Activated CD4-positive, alpha-beta T cell treated with anti-CD3 and anti-CD28 coated beads, Interleukin-2, amount 10 ng/mL, durations not matched to agents 7 days and 5 days (primary cell): ENCODE data around the gene UBE2M. TPM values are rescaled to one million over a fixed set of nuclear protein-coding genes. Genes with fewer than 3 reads are reported as not detected.

Experiments
- CTCF ChIA-PET: fragments of 350-600 bp; sonication (Branson Sonifier 250); formaldehyde crosslinking; loops from one replicate; lab custom pipeline; 2021; ENCODE audit warnings: antibody characterized with exemption; lab: Charles Lee
- POLR2A ChIA-PET: fragments of 350-600 bp; sonication (Branson Sonifier 250); formaldehyde crosslinking; loops from one replicate; lab custom pipeline; 2021; ENCODE audit warnings: antibody characterized with exemption; lab: Charles Lee
- DNase-seq: peaks from one replicate; pipeline ENCODE4 v3.0.0-alpha.2; 2020
- H3K27ac Mint-ChIP-seq: one replicate; pipeline ENCODE4 v1.8.0; 2021; ENCODE audit warnings: mild to moderate bottlenecking, moderate library complexity, mixed read lengths
- H3K27me3 Mint-ChIP-seq: one replicate; pipeline ENCODE4 v1.8.0; 2021; ENCODE audit warnings: mixed read lengths
- H3K36me3 Mint-ChIP-seq: one replicate; pipeline ENCODE4 v1.8.0; 2021; ENCODE audit warnings: low read depth, mixed read lengths
- H3K4me1 Mint-ChIP-seq: one replicate; pipeline ENCODE4 v1.8.0; 2021; ENCODE audit warnings: mixed read lengths
- H3K4me3 Mint-ChIP-seq: one replicate; pipeline ENCODE4 v1.8.0; 2021; ENCODE audit warnings: mild to moderate bottlenecking, moderate library complexity, mixed read lengths
- H3K9me3 Mint-ChIP-seq: one replicate; pipeline ENCODE4 v1.8.0; 2021; ENCODE audit warnings: mixed read lengths
- total RNA-seq, 2 experiments: library from RNA; stranded (reverse); gene quantifications; one replicate each; pipeline ENCODE4 v1.2.3, GENCODE V29; 2021

The UBE2M gene
- total RNA-seq, 2 experiments from 2014 or later = 82.8 to 96.0 TPM

GRCh38 chr19:58568453-58569130 lies 10.2 kb upstream of the UBE2M start:
- H3K4me1 Mint-ChIP-seq = peaks cover 39% of the 10 kb centered on the region
- ChIA-PET POLR2A (no interaction called here), CTCF (interaction anchor here (1.2 to 1.5 kb wide), 2 partner anchors 25 to 49 kb away, joined by 3 to 6 read pairs; partner anchors contain the start of gene ZBTB45)
- H3K36me3 Mint-ChIP-seq = peaks cover 33% of the 10 kb centered on the region
- no peak overlapping the region for H3K4me3 Mint-ChIP-seq
- H3K27me3 Mint-ChIP-seq = no peaks in the 10 kb centered on the region
- no peak overlapping the region for H3K27ac Mint-ChIP-seq
- no peak for DNase-seq
- no peaks in the 10 kb centered on the region for H3K9me3 Mint-ChIP-seq

- Mint-ChIP-seq H3K36me3 (peaks cover 30% of the 10 kb centered on the region), H3K4me1 (peaks cover 42% of the 10 kb centered on the region), H3K27ac (no peak overlapping the region), H3K4me3 (no peak overlapping the region), H3K9me3 (no peaks in the 10 kb centered on the region), H3K27me3 (no peaks in the 10 kb centered on the region)
- CTCF ChIA-PET = interaction anchor here (0.9 to 1.3 kb wide), 2 partner anchors 47 to 53 kb away, joined by 3 to 4 read pairs; partner anchors contain the start of gene ZBTB45
- no peak for DNase-seq
- POLR2A ChIA-PET = no interaction called here
Observed at GRCh38 chr19:58566989-58567388, 8.6 kb upstream of the UBE2M start.

- ChIA-PET POLR2A (no interaction called here), CTCF (no interaction called here)
- no peak for DNase-seq
- Mint-ChIP-seq H3K4me3 (peak overlapping the region; percentile 75), H3K4me1 (peaks cover 60% of the 10 kb centered on the region), H3K27ac (peak overlapping the region; percentile 70), H3K9me3 (no peaks in the 10 kb centered on the region), H3K36me3 (peaks cover 29% of the 10 kb centered on the region), H3K27me3 (no peaks in the 10 kb centered on the region)
Observed at GRCh38 chr19:58563823-58564222, 5.4 kb upstream of the UBE2M start.

GRCh38 chr19:58563034-58563573 lies 4.7 kb upstream of the UBE2M start:
- H3K9me3 Mint-ChIP-seq = no peaks in the 10 kb centered on the region
- CTCF ChIA-PET = interaction anchor here (0.8 to 2.3 kb wide), 3 partner anchors 9 to 49 kb away, joined by 3 to 14 read pairs (median 3); partner anchors contain the start of gene MZF1

DNA sequence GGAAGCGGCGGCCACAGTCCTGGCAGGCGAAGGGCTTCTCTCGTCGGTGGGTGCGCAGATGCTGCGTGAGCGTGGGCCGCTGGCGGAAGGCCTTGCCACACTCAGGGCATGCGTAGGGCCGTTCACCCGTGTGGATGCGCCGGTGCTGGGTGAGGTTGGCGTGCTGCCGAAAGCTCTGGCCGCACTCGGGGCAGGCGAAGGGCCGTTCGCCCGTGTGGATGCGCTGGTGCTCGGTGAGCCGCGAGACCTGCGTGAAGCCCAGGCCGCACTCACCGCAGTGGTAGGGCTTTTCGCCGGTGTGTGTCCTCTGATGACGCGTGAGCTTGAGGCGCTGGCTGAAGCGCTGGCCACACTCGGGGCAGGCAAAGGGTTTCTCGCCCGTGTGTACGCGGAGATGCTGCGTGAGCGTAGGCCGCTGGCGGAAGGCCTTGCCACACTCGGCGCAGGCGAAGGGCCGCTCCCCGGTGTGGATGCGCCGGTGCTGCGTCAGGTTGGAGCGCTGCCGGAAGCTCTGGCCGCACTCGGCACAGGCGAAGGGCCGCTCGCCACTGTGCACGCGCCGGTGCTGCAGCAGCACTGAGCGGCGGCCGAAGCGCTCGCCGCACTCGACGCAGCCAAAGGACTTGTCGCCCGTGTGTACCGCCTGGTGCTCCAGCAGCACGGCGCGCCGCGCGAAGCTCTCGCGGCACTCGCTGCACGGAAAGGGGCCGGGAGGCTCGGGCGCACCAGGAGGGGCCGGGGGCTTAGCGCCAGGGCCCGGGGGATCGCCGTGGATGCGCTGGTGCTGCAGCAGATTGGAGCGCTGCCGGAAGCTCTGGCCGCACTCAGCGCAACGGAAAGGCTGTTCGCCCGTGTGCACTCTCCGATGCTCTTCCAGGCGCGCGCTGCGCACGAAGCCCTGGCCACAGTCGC lies 4.0 kb upstream of the UBE2M start:
- Mint-ChIP-seq H3K4me3 (peak overlapping the region; percentile 75), H3K4me1 (peaks cover 53% of the 10 kb centered on the region), H3K27ac (peak overlapping the region; percentile 99), H3K27me3 (no peaks in the 10 kb centered on the region), H3K9me3 (no peaks in the 10 kb centered on the region), H3K36me3 (peaks cover 30% of the 10 kb centered on the region)
- CTCF ChIA-PET = interaction anchor here (0.7 to 2.3 kb wide), 6 partner anchors 10 to 66 kb away, joined by 3 to 14 read pairs (median 3); partner anchors contain the start of gene MZF1
- DNase-seq = peak; percentile 46
- POLR2A ChIA-PET = interaction anchor here (0.5 to 0.8 kb wide), 2 partner anchors 43 to 402 kb away, joined by 3 read pairs; partner anchors contain the start of gene ZBTB45

More at GRCh38 chr19:58563034-58563573, 4.7 kb upstream of the UBE2M start:
- Mint-ChIP-seq H3K4me1 (peaks cover 54% of the 10 kb centered on the region), H3K36me3 (peaks cover 25% of the 10 kb centered on the region), H3K27ac (peak overlapping the region; percentile 99), H3K27me3 (no peaks in the 10 kb centered on the region), H3K4me3 (peak overlapping the region; percentile 75)
- DNase-seq = no peak
- POLR2A ChIA-PET = interaction anchor here (0.5 kb wide), 1 partner anchor 402 kb away, joined by 3 read pairs; no protein-coding TSS in a partner anchor

- ChIA-PET POLR2A (interaction anchor here (0.8 kb wide), 1 partner anchor 42 kb away, joined by 3 read pairs; the partner anchor contains the start of gene ZBTB45), CTCF (interaction anchor here (0.6 to 2.3 kb wide), 6 partner anchors 8 to 221 kb away, joined by 3 to 14 read pairs (median 3); partner anchors contain the start of gene MZF1)
- Mint-ChIP-seq H3K9me3 (no peaks in the 10 kb centered on the region), H3K36me3 (peaks cover 34% of the 10 kb centered on the region), H3K27me3 (no peaks in the 10 kb centered on the region), H3K4me1 (peaks cover 62% of the 10 kb centered on the region), H3K4me3 (peak overlapping the region; percentile 75), H3K27ac (peak overlapping the region; percentile 99)
- no peak for DNase-seq
Observed at GRCh38 chr19:58561373-58562121, 3.1 kb upstream of the UBE2M start.

DNA sequence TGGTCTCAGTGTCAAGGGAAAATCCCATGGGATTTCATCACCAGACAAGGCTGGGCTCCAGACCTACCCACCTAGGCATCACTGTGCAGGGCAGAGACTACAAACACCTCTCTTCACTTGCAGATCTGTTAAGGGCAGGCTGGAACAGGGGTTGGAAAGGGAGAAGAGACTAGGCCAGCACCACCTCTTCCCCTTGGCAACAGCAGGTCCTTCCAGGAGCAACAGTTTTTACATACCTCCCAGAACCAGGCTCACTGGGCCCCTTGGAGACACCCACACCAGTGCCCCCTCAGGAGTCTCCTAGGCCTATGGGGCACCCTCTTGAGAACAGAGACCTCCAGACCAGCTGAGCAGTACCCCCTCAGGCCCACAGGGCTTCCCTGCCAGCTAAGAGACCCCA lies 2.5 kb upstream of the UBE2M start:
- CTCF ChIA-PET = interaction anchor here (0.6 to 2.3 kb wide), 4 partner anchors 9 to 221 kb away, joined by 3 to 14 read pairs (median 4); partner anchors contain the start of gene MZF1

GRCh38 chr19:58560007-58560887 lies 1.8 kb upstream of the UBE2M start:
- peaks cover 70% of the 10 kb centered on the region for H3K4me1 Mint-ChIP-seq
- peak overlapping the region; percentile 99 for H3K27ac Mint-ChIP-seq
- peaks cover 42% of the 10 kb centered on the region for H3K36me3 Mint-ChIP-seq
- H3K27me3 Mint-ChIP-seq = no peaks in the 10 kb centered on the region
- peak overlapping the region; percentile 90 for H3K4me3 Mint-ChIP-seq
- DNase-seq = no peak
- ChIA-PET POLR2A (interaction anchor here (1.0 to 1.5 kb wide), 2 partner anchors 12 to 16 kb away, joined by 3 to 7 read pairs; no protein-coding TSS in a partner anchor), CTCF (interaction anchor here (0.8 to 1.7 kb wide), 4 partner anchors 9 to 46 kb away, joined by 3 to 5 read pairs (median 4); partner anchors contain the start of gene ZBTB45)
- no peaks in the 10 kb centered on the region for H3K9me3 Mint-ChIP-seq

More for the DNA sequence above, 2.5 kb upstream of the UBE2M start:
- H3K4me1 Mint-ChIP-seq = peaks cover 68% of the 10 kb centered on the region
- no peaks in the 10 kb centered on the region for H3K27me3 Mint-ChIP-seq
- H3K4me3 Mint-ChIP-seq = peak overlapping the region; percentile 90
- peaks cover 38% of the 10 kb centered on the region for H3K36me3 Mint-ChIP-seq
- POLR2A ChIA-PET = interaction anchor here (1.5 kb wide), 1 partner anchor 15 kb away, joined by 3 read pairs; no protein-coding TSS in a partner anchor
- no peak for DNase-seq
- no peaks in the 10 kb centered on the region for H3K9me3 Mint-ChIP-seq
- peak overlapping the region; percentile 99 for H3K27ac Mint-ChIP-seq

DNA sequence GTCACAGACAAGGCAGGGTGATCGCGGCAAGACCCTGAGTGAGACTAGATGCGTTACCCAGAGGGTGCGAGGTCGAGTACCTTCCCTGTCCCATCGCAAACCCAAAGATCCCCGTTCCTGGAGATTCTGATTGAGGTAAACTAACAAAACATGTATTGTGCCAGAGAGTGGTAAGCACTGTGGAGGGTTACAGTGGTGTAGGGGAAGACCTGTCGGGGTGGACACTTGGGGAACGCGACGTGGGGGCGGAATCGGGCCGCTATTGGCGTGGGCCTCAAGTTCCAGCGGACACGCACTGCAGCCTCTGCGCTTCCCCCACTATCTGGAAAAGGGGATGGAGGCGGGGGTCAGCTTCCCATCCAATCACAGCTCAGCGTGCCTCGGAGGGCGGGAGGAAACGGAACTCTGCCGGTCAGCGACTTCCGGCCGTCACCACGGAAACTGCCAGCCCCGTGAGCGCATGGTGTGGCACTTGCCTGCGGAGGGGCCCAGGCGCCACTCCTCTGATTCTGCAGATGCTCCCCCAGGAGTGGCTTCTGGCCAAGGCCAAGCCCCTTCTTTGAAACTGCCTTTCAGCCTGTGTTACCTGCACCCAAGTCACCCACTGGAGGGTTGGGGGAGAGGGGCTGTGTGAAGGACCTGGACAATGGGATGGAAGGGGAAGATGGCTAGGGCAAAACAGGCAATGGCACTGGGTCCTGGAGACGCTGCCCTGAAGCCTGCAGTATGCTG lies 1.0 kb upstream of the UBE2M start:
- peak; percentile 82 for DNase-seq
- POLR2A ChIA-PET = interaction anchor here (1.0 to 1.5 kb wide), 2 partner anchors 12 to 17 kb away, joined by 3 to 7 read pairs; no protein-coding TSS in a partner anchor
- Mint-ChIP-seq H3K36me3 (peaks cover 46% of the 10 kb centered on the region), H3K4me3 (peak overlapping the region; percentile 90), H3K27me3 (no peaks in the 10 kb centered on the region), H3K27ac (peak overlapping the region; percentile 99), H3K4me1 (peaks cover 74% of the 10 kb centered on the region), H3K9me3 (no peaks in the 10 kb centered on the region)
- CTCF ChIA-PET = interaction anchor here (1.5 to 1.7 kb wide), 2 partner anchors 12 to 39 kb away, joined by 4 to 5 read pairs; partner anchors contain the start of gene ZBTB45
